ENCODE results near the gene PPP1R12A.
"Not testable (repeated sequence)": the region's sequence is repeated elsewhere in the genome, so short reads cannot be mapped to it uniquely, and the experiment has no call there.

The PPP1R12A gene

GRCh38 chr12:79885911-79886490, 48.9 kb downstream of the PPP1R12A start:
- Mint-ChIP-seq H3K4me1 (peaks cover 61% of the 10 kb centered on the region), H3K4me3 (no peak overlapping the region), H3K27ac (no peak overlapping the region), H3K27me3 (no peaks in the 10 kb centered on the region), H3K9me3 (no peaks in the 10 kb centered on the region)
- DNase-seq: no peak
- ATAC-seq: no peak

GRCh38 chr12:79884401-79885006, 50.4 kb downstream of the PPP1R12A start:
- Mint-ChIP-seq H3K9me3 (peaks cover 0 to under 1% of the 10 kb centered on the region in 2 donors), H3K4me1 (peaks cover 56% of the 10 kb centered on the region), H3K27ac (no peak overlapping the region), H3K27me3 (no peaks in the 10 kb centered on the region), H3K4me3 (no peak overlapping the region)
- no peak for DNase-seq
- no peak for ATAC-seq

DNA sequence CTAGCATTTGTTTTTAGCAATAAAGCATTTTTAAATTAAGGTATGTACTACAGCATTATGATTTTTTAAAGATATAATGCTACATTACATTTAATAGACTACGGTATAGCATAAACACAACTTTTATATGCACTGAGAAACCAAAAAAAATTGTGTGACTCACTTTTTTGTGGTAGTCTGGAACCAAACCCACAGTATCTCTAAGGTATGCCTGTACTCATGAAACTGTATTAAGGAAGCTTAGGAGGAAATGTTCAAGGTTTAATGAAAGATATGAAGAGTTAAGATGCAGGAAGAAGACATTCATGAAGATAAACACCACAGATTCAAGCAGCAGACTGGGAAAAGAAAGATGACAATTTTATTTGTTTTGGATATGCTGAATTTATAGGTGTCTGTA, 51.7 kb downstream of the PPP1R12A start:
- no peak for DNase-seq
- peaks cover 0 to 5% of the 10 kb centered on the region in 2 donors for H3K9me3 Mint-ChIP-seq
- H3K4me1 Mint-ChIP-seq: peaks cover 47% of the 10 kb centered on the region
- no peaks in the 10 kb centered on the region for H3K27me3 Mint-ChIP-seq
- H3K4me3 Mint-ChIP-seq: peak overlapping the region; percentile 5 to 37
- ATAC-seq: peak; percentile 71
- H3K27ac Mint-ChIP-seq: no peak overlapping the region

- no peak overlapping the region for H3K4me3 Mint-ChIP-seq
- ATAC-seq: no peak
These were observed 53.5 kb downstream of the PPP1R12A start for GRCh38 chr12:79881351-79881750.

DNA sequence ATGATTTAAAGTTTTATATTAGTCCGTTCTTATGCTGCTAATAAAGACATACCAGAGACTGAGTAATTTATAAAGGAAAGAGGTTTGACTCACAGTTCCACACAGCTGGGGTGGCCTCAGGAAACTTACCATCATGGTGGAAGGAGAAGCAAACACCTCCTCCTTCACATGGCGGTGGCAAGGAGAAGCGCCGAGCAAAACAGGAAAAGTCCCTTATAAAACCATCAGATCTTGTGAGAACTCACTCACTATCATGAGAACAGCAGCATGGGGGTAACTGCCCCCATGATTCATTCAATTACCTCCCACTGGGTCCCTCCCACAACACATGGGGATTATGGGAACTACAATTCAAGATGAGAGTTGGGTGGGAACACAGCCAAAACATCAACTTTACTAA, 56.4 kb downstream of the PPP1R12A start:
- H3K27me3 Mint-ChIP-seq, H3K4me3 Mint-ChIP-seq: not testable (repeated sequence)

More at GRCh38 chr12:79881351-79881750, 53.5 kb downstream of the PPP1R12A start:
- Mint-ChIP-seq H3K27me3 (no peaks in the 10 kb centered on the region), H3K4me1 (peaks cover 48% of the 10 kb centered on the region), H3K27ac (no peak overlapping the region), H3K9me3 (peaks cover 0 to 5% of the 10 kb centered on the region in 2 donors)
- no peak for DNase-seq

GRCh38 chr12:79877246-79877645, 57.7 kb downstream of the PPP1R12A start:
- Mint-ChIP-seq H3K9me3 (peaks cover 0 to 5% of the 10 kb centered on the region in 2 donors), H3K27me3 (no peaks in the 10 kb centered on the region), H3K4me3 (no peak overlapping the region), H3K27ac (no peak overlapping the region), H3K4me1 (peaks cover 36% of the 10 kb centered on the region)
- DNase-seq: no peak
- ATAC-seq: no peak

More for the DNA sequence above, 56.4 kb downstream of the PPP1R12A start:
- not testable (repeated sequence) for H3K27ac Mint-ChIP-seq, ATAC-seq, H3K9me3 Mint-ChIP-seq, DNase-seq
- peaks cover 49% of the 10 kb centered on the region for H3K4me1 Mint-ChIP-seq

DNA sequence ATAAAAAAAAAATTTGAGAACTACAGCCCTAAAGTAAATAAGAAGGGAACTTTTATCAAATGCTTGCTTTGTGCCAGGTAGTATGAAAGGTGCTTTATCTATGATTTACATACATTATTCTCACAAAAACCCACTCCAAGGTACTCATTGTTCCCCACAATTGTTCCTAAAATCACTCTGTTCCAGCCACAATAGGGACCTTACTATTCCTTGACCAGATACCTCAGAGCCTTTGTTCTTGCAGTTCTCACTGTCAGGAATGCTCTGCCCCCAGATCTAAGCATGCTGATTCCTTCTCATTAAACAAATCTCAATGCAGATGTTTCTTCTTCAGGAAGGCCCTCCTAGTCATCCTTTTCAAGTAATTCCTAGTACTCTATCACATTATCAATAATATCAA, 60.2 kb downstream of the PPP1R12A start:
- DNase-seq: no peak
- H3K4me3 Mint-ChIP-seq: no peak overlapping the region
- H3K27ac Mint-ChIP-seq: no peak overlapping the region
- H3K27me3 Mint-ChIP-seq: no peaks in the 10 kb centered on the region
- H3K9me3 Mint-ChIP-seq: peaks cover 0 to 5% of the 10 kb centered on the region in 2 donors
- no peak for ATAC-seq
- H3K4me1 Mint-ChIP-seq: peaks cover 13% of the 10 kb centered on the region

DNA sequence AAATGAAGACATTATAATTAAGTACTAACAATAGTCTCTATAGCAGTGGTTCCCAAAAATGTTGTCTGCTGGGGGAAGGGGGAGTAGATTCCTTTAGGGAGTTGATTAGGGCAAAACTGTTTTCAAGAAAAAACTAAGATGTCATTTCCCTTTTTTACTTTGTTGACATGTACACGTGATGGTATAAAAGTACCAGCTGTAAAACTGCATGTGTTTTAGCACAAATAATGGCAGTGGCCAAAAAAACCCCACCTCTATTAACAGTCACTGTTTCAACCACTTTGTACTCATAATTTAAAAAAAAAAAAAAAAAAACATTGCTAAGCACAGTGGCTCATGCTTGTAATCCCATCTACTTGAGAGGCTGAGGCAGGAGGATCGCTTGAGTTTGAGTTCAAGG, 61.7 kb downstream of the PPP1R12A start:
- Mint-ChIP-seq H3K27me3 (no peaks in the 10 kb centered on the region), H3K9me3 (no peaks in the 10 kb centered on the region), H3K4me1 (peaks cover 18% of the 10 kb centered on the region), H3K27ac (no peak overlapping the region), H3K4me3 (no peak overlapping the region)
- no peak for DNase-seq
- no peak for ATAC-seq

DNA sequence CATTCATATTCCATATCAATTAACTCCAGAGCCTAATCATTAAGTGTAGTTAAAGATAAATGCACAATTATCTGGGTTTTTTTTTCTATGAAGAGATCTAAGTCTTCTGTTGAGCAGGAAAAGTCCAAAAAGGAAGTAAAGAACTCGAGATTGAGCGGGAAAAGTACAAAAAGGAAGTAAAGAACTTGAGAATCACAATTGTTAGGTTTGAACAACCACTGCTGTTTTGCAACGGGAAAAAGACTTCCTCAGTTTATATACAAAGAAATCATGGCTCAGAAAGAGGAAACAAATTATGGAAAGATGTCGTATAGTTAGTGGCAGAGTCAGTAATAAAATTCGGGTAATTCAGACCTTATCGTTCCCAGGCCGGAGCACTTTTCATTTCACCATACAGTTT, 63.3 kb downstream of the PPP1R12A start:
- Mint-ChIP-seq H3K4me3 (no peak overlapping the region), H3K27me3 (no peaks in the 10 kb centered on the region), H3K27ac (no peak overlapping the region), H3K9me3 (no peaks in the 10 kb centered on the region), H3K4me1 (peaks cover 15% of the 10 kb centered on the region)
- ATAC-seq (no peak), DNase-seq (no peak)

- Mint-ChIP-seq H3K4me3 (no peak overlapping the region), H3K27ac (no peak overlapping the region)
These were observed 64.0 kb downstream of the PPP1R12A start for GRCh38 chr12:79870916-79871315.

GRCh38 chr12:79859646-79860045, 75.3 kb downstream of the PPP1R12A start:
- Mint-ChIP-seq H3K27ac (no peak overlapping the region), H3K4me1 (peaks cover 21% of the 10 kb centered on the region), H3K27me3 (no peaks in the 10 kb centered on the region), H3K9me3 (peaks cover 21 to 26% of the 10 kb centered on the region in 2 donors), H3K4me3 (no peak overlapping the region)
- no peak for DNase-seq
- ATAC-seq: no peak

More at GRCh38 chr12:79870916-79871315, 64.0 kb downstream of the PPP1R12A start:
- no peaks in the 10 kb centered on the region for H3K9me3 Mint-ChIP-seq
- no peaks in the 10 kb centered on the region for H3K27me3 Mint-ChIP-seq
- H3K4me1 Mint-ChIP-seq: peaks cover 15% of the 10 kb centered on the region
- no peak for DNase-seq
- no peak for ATAC-seq

DNA sequence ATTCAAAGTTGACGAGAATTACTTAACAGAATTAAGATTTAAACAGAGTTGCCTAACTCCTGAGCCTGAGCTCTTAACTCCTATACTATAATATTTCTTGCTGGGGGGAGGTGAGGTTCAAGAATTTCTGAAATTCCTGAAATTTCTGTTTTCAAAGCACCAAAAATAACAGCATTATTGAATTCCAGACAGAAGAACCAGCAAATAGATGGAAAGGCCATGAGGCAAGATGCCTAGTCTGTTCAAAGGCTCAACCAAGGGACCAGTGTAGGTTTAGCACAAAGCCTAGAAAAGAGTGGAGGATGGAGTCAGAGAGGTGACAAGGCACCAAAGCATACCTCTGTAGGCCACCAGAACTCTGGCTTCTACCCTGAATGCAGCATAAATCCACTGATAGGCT, 76.4 kb downstream of the PPP1R12A start:
- no peak for DNase-seq
- no peak for ATAC-seq
- no peak overlapping the region for H3K27ac Mint-ChIP-seq
- H3K4me1 Mint-ChIP-seq: peaks cover 11% of the 10 kb centered on the region
- no peaks in the 10 kb centered on the region for H3K27me3 Mint-ChIP-seq
- H3K9me3 Mint-ChIP-seq: peaks cover 14 to 16% of the 10 kb centered on the region in 2 donors
- H3K4me3 Mint-ChIP-seq: no peak overlapping the region

GRCh38 chr12:79857675-79858074, 77.2 kb downstream of the PPP1R12A start:
- Mint-ChIP-seq H3K27me3 (no peaks in the 10 kb centered on the region), H3K4me3 (no peak overlapping the region), H3K4me1 (peaks cover 5% of the 10 kb centered on the region), H3K9me3 (peaks cover 14 to 20% of the 10 kb centered on the region in 2 donors), H3K27ac (no peak overlapping the region)
- DNase-seq: no peak
- no peak for ATAC-seq

DNA sequence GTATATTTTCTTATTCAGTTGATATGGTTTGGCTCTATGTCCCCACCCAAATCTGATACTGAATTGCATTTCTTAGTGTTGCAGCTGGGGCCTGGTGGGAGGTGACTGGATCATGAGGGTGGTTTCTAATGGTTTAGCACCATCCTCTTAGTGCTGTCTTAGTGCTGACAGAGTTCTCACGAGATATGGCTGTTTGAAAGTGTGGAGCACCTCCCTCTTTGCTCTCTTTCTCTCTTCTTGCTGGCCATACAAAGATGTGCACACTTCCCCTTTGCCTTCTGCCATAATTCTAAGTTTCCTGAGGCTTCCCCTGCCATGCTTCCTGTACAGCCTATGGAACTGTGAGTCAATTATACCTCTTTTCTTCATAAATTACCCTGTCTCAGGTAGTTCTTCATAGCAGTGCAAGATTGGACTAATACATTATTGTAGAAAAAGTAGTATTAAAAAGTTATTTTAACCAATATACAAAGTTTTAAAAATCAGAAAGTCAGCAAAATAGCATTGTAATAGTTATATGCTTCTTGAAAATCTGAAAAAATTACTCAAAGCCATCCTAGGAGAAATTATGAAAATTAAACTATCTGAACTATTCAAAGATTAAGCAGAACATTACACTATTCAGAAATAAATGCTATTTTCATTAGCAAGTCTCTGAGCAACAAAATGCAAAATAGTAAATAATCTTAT, 84.1 kb downstream of the PPP1R12A start:
- Mint-ChIP-seq H3K9me3 (peaks cover 10 to 28% of the 10 kb centered on the region in 2 donors), H3K27me3 (no peaks in the 10 kb centered on the region), H3K4me1 (peaks cover 10% of the 10 kb centered on the region), H3K4me3 (no peak overlapping the region), H3K27ac (no peak overlapping the region)
- ATAC-seq (no peak), DNase-seq (no peak)

- no peak for ATAC-seq
- peaks cover 9 to 23% of the 10 kb centered on the region in 2 donors for H3K9me3 Mint-ChIP-seq
- no peak for DNase-seq
These were observed 86.6 kb downstream of the PPP1R12A start for GRCh38 chr12:79848339-79848738.

GRCh38 chr12:79847417-79847816, 87.5 kb downstream of the PPP1R12A start:
- Mint-ChIP-seq H3K4me1 (peaks cover 17% of the 10 kb centered on the region), H3K27me3 (no peaks in the 10 kb centered on the region), H3K4me3 (no peak overlapping the region), H3K9me3 (peaks cover 9 to 14% of the 10 kb centered on the region in 2 donors), H3K27ac (no peak overlapping the region)
- DNase-seq (no peak), ATAC-seq (no peak)

More at GRCh38 chr12:79848339-79848738, 86.6 kb downstream of the PPP1R12A start:
- H3K4me3 Mint-ChIP-seq: no peak overlapping the region
- no peak overlapping the region for H3K27ac Mint-ChIP-seq
- no peaks in the 10 kb centered on the region for H3K27me3 Mint-ChIP-seq
- peaks cover 17% of the 10 kb centered on the region for H3K4me1 Mint-ChIP-seq
